Ovary (tissue), 9 donors: Measurements from ENCODE around the gene TMEM132D. TPM values are rescaled to one million over a fixed set of nuclear protein-coding genes. Genes with fewer than 3 reads are reported as not detected.

Experiments
- DNase-seq, 5 donors: peaks; one replicate each; pipeline ENCODE4 v3.0.0-alpha.2; 2019 to 2020
- H3K27ac ChIP-seq, 2 donors: fragments of 200-600 bp; one replicate each; pipeline versions ENCODE4 v1.5.1 to v1.8.0; 2019 to 2022
- H3K27me3 ChIP-seq: fragments of 200-600 bp; one replicate; pipeline ENCODE4 v1.8.0; 2022
- H3K36me3 ChIP-seq: fragments of 200-600 bp; sonication (generic); one replicate; pipeline ENCODE4 v1.5.1; 2019
- H3K4me1 ChIP-seq: one replicate; pipeline ENCODE4 v1.8.1; 2013; ENCODE audit warnings: mild to moderate bottlenecking, moderate library complexity; ENCODE audit not compliant: insufficient read depth
- H3K4me3 ChIP-seq: fragments of 200-600 bp; sonication (generic); one replicate; pipeline ENCODE4 v1.5.1; 2017
- H3K9me3 ChIP-seq, 2 donors: fragments of 200-600 bp in 1 of 2; sonication (generic) in 1 of 2; one replicate each; pipeline versions ENCODE4 v1.5.1 to v1.8.1; 2013 to 2019; ENCODE audit warnings: mild to moderate bottlenecking in 1 of 2, moderate library complexity in 1 of 2
- EP300 ChIP-seq: sonication (generic); formaldehyde crosslinking; IDR thresholded peaks from one replicate; pipeline ENCODE4 v1.6.1; 2017; ENCODE audit warnings: antibody characterized with exemption
- POLR2A ChIP-seq: fragments of 450-650 bp; IDR thresholded peaks from one replicate; pipeline ENCODE4 v1.6.1; 2017; ENCODE audit warnings: antibody characterized with exemption, mild to moderate bottlenecking, moderate library complexity
- WGBS, 3 donors: extraction: QIAGEN DNeasy Blood & Tissue Kit in 1 of 3; methylation state at CpG; one replicate each; pipeline versions ENCODE4 v1.1.5 to v1.1.7; 2013 to 2017; 5-methylcytosine and 5-hydroxymethylcytosine counted together
- intact Hi-C, 4 donors: fragments of 100-400 bp; cut with DNase I; formaldehyde crosslinking; loops; one replicate each; pipeline versions ENCODE4 v1.11.0 to v1.15.1; 2022 to 2023
- polyA plus RNA-seq, 2 donors: library from polyadenylated mRNA; stranded (reverse); fragments of 200-250 nt in 1 of 2; fragments of 350-450 nt in 1 of 2; fragmentation: Illumina TruSeq in 1 of 2; extraction: RNeasy Lipid Tissue Mini Kit (QIAGEN cat#74804) in 1 of 2; gene quantifications; one replicate each; pipeline ENCODE4 v1.2.3, GENCODE V29; 2013 to 2014
- total RNA-seq, 7 donors: library from RNA; depleted of rRNA in 2 of 7; stranded (reverse); fragments of >200 nt in 2 of 7; fragmentation: NEBNext Ultra II Directional in 3 of 7; extraction: Animal tissue kit (Norgen Biotek cat#: 25700) in 3 of 7; gene quantifications; one replicate each; pipeline versions ENCODE4 v1.1.0 to v1.2.4, GENCODE V29; 2016 to 2023
- TF ChIP-seq, protein P1 (sequence below), 3 donors: fragments of 450-650 bp in 2 of 3; fragments of 200-600 bp in 1 of 3; IDR thresholded peaks; one replicate each; pipeline versions ENCODE4 v1.5.1 to v1.8.0; 2016 to 2022; ENCODE audit warnings: antibody characterized with exemption in 3 of 3, mild to moderate bottlenecking in 1 of 3
- donor health status: DM: no; HTN: no; CAD: no; lungs with moderate emphysema.
- donor health status: DM: no; HTN: no; CAD: no.
- donor health status: Bipolar disorder and iron deficiency.
- donor health status: DM: yes; HTN: yes; CAD: no.
- donor health status: DM: no; HTN: no; CAD: no.
- donor health status: DM: yes; HTN: yes; CAD: no.

TMEM132D gene
- total and polyA plus RNA-seq, 9 donors, result 0.04 TPM; not detected in 8

- no peaks in the 10 kb centered on the region for H3K4me1 ChIP-seq
- no peak for TF ChIP-seq POLR2A
- no peak for TF ChIP-seq EP300
- TF ChIP-seq, protein P1, sequence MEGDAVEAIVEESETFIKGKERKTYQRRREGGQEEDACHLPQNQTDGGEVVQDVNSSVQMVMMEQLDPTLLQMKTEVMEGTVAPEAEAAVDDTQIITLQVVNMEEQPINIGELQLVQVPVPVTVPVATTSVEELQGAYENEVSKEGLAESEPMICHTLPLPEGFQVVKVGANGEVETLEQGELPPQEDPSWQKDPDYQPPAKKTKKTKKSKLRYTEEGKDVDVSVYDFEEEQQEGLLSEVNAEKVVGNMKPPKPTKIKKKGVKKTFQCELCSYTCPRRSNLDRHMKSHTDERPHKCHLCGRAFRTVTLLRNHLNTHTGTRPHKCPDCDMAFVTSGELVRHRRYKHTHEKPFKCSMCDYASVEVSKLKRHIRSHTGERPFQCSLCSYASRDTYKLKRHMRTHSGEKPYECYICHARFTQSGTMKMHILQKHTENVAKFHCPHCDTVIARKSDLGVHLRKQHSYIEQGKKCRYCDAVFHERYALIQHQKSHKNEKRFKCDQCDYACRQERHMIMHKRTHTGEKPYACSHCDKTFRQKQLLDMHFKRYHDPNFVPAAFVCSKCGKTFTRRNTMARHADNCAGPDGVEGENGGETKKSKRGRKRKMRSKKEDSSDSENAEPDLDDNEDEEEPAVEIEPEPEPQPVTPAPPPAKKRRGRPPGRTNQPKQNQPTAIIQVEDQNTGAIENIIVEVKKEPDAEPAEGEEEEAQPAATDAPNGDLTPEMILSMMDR (IDR thresholded peaks at IDR 0.05), result no peak
- H3K27ac ChIP-seq, result no peak overlapping the region
- 65 to 86% (median 76%) methylated on average over 5 of the region's 5 CpGs for WGBS, 3 donors
- no peaks in the 10 kb centered on the region for H3K36me3 ChIP-seq
- DNase-seq, result no peak
- no peaks in the 10 kb centered on the region for H3K27me3 ChIP-seq
- intact Hi-C loops, result no loop called here
- no peak overlapping the region for H3K4me3 ChIP-seq
- no peaks in the 10 kb centered on the region for H3K9me3 ChIP-seq
These were observed 323.9 kb downstream of the TMEM132D start for GRCh38 chr12:129579879-129580278.

DNA sequence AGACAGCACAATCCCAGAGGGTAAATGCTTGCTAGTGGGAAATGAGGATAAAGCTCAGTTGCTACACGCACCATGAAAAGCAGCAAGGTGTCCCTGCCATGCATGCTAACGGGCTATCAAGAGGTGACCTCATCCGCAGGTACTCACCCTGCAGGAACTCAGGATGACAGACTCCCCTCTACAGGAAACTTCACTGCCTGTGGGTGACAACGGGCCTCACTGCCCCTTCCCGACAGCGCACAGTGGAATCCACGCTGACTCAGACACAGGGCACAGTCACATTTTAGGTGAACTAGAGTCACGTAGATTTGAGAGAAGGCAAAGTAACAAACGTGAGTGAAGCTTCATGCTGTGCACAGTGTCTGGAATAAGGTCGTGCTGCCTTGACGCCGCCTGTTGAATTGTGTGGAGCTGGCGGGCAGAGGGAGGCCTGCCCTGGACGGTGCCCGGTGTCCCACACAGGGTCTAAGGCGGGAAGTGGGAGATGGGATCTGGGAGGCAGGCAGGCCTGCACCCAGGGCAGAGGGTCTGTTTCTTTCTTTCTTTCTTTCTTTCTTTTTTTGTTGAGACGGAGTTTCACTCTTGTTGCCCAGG, 331.8 kb downstream of the TMEM132D start:
- DNase-seq, result no peak
- intact Hi-C loops, result loop anchor here in 1 of 4 donors (5.0 kb wide), 1 partner anchor 735 kb away; no protein-coding TSS in a partner anchor
- 83 to 88% (median 86%) methylated on average over 17 of the region's 17 CpGs for WGBS, 3 donors
- no peaks in the 10 kb centered on the region for H3K27me3 ChIP-seq
- H3K27ac ChIP-seq, result no peak overlapping the region
- no peaks in the 10 kb centered on the region for H3K36me3 ChIP-seq
- H3K4me3 ChIP-seq, result no peak overlapping the region
- TF ChIP-seq EP300, result no peak
- TF ChIP-seq POLR2A, result no peak
- TF ChIP-seq, protein P1 (IDR thresholded peaks at IDR 0.05), result no peak
- no peaks in the 10 kb centered on the region for H3K9me3 ChIP-seq
- H3K4me1 ChIP-seq, result no peaks in the 10 kb centered on the region

DNA sequence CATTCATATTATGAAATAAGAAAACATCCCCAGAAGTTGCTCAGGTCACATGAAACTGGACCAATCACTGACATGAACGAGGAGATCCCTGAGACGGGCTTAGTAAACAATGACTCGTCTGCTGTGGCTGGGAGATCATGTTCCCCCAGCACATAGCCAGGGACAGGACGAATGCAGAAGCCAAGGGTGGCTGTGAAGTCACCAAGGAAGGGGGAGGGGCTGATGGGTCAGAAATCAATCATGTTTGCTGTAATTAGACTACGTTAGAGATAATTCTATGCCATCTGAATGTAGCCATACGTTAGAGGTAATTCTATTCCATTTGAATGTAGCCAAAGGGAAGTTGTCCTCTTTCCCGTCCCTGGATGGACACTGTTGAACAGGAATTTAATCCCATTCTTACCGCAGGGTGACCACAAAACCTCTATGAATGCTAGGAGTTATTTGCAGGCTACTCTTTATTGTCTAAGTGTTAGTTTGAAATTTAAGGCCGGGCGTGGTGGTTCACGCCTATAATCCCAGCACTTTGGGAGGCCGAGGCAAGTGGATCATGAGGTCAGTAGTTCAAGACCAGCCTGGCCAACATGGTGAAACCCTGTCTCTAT, 332.9 kb downstream of the TMEM132D start:
- TF ChIP-seq, protein P1 (IDR thresholded peaks at IDR 0.05), result no peak
- TF ChIP-seq EP300 (no peak), POLR2A (no peak)
- 67 to 73% (median 69%) methylated on average over 12 of the region's 12 CpGs for WGBS, 3 donors
- intact Hi-C loops, result loop anchor here in 1 of 4 donors (5.0 kb wide), 1 partner anchor 736 kb away; no protein-coding TSS in a partner anchor

GRCh38 chr12:129566800-129567199, 337.0 kb downstream of the TMEM132D start:
- intact Hi-C loops, result no loop called here
- Histone ChIP-seq H3K4me1 (no peaks in the 10 kb centered on the region), H3K9me3 (no peaks in the 10 kb centered on the region), H3K27me3 (no peaks in the 10 kb centered on the region), H3K4me3 (no peak overlapping the region), H3K27ac (no peak overlapping the region), H3K36me3 (no peaks in the 10 kb centered on the region)
- no peak for DNase-seq
- 71 to 77% (median 77%) methylated on average over 5 of the region's 5 CpGs for WGBS, 3 donors
- no peak for TF ChIP-seq EP300
- TF ChIP-seq, protein P1 (IDR thresholded peaks at IDR 0.05), result no peak
- no peak for TF ChIP-seq POLR2A

More for the DNA sequence above, 332.9 kb downstream of the TMEM132D start:
- Histone ChIP-seq H3K4me1 (no peaks in the 10 kb centered on the region), H3K27ac (no peak overlapping the region), H3K27me3 (no peaks in the 10 kb centered on the region), H3K4me3 (no peak overlapping the region), H3K36me3 (no peaks in the 10 kb centered on the region), H3K9me3 (no peaks in the 10 kb centered on the region)
- DNase-seq, result no peak
